HepG2 (cell line): Measurements from ENCODE around the gene PTTG1. TPM values are rescaled to one million over a fixed set of nuclear protein-coding genes. Genes with fewer than 3 reads are reported as not detected.

Experiments used
- AHDC1 ChIP-seq: sonication (generic); formaldehyde crosslinking; IDR thresholded peaks from 2 replicates; pipeline ENCODE4 v1.5.1; 2020; ENCODE audit warnings: mild to moderate bottlenecking, missing genetic modification reagents, borderline replicate concordance
- ARID2 ChIP-seq: sonication (generic); formaldehyde crosslinking; IDR thresholded peaks from 2 replicates; pipeline ENCODE4 v1.8.1; 2022; ENCODE audit warnings: mild to moderate bottlenecking, missing genetic modification reagents, borderline replicate concordance
- SIN3A ChIP-seq: IDR thresholded peaks from 2 replicates; pipeline ENCODE4 v1.6.1; 2011; ENCODE audit warnings: low read depth, mild to moderate bottlenecking, control low read depth, low read length, borderline replicate concordance
- ZFP82 ChIP-seq: sonication (generic); formaldehyde crosslinking; IDR thresholded peaks from 2 replicates; pipeline ENCODE4 v1.5.1; 2020; ENCODE audit warnings: mild to moderate bottlenecking, missing genetic modification reagents, borderline replicate concordance
- ZNF557 ChIP-seq: sonication (generic); formaldehyde crosslinking; IDR thresholded peaks from 2 replicates; pipeline ENCODE4 v1.4.0; 2020; ENCODE audit warnings: missing genetic modification reagents
- ZNF713 ChIP-seq: sonication (generic); formaldehyde crosslinking; IDR thresholded peaks from 2 replicates; pipeline ENCODE4 v1.4.0; 2020; ENCODE audit warnings: mild to moderate bottlenecking, missing genetic modification reagents
- ZNF782 ChIP-seq: sonication (generic); formaldehyde crosslinking; IDR thresholded peaks from 2 replicates; pipeline ENCODE4 v1.4.0; 2020; ENCODE audit warnings: missing genetic modification reagents, mild to moderate bottlenecking, borderline replicate concordance
- polyA plus RNA-seq, 8 experiments: library from polyadenylated mRNA; depleted of rRNA in 3 of 8; stranded (reverse) in 7 of 8; unstranded in 1 of 8; fragments of >200 nt; fragmentation: Illumina TruSeq in 4 of 8; extraction: Trizol in 4 of 8; gene quantifications; 2 replicates each; pipeline versions ENCODE4 v1.2.1 to v1.2.3, GENCODE V29; 2011 to 2016; ENCODE audit warnings: low read depth in 4 of 8, missing spikeins in 1 of 8, mixed read lengths in 1 of 8; ENCODE audit not compliant: insufficient read depth in 1 of 8
- total RNA-seq, 5 experiments: library from RNA; depleted of rRNA; stranded (reverse); fragments of >200 nt; fragmentation: Illumina TruSeq; extraction: Trizol; gene quantifications; 2 replicates each; pipeline ENCODE4 v1.2.3, GENCODE V29; 2016; ENCODE audit warnings: low read depth in 1 of 5
- TF ChIP-seq, protein P1 (sequence below): sonication (generic); formaldehyde crosslinking; IDR thresholded peaks from 2 replicates; pipeline ENCODE4 v1.9.0; 2021; ENCODE audit warnings: missing genetic modification reagents, mild to moderate bottlenecking, borderline replicate concordance
- TF ChIP-seq, protein P2 (sequence below): sonication (generic); formaldehyde crosslinking; IDR thresholded peaks from 2 replicates; pipeline ENCODE4 v1.4.0; 2020; ENCODE audit warnings: missing genetic modification reagents

Gene PTTG1
- total and polyA plus RNA-seq, 2 of the 13 experiments (the other 11 are each of a cell fraction or from before 2014, with no cell fraction given), result 102 to 161 TPM

DNA sequence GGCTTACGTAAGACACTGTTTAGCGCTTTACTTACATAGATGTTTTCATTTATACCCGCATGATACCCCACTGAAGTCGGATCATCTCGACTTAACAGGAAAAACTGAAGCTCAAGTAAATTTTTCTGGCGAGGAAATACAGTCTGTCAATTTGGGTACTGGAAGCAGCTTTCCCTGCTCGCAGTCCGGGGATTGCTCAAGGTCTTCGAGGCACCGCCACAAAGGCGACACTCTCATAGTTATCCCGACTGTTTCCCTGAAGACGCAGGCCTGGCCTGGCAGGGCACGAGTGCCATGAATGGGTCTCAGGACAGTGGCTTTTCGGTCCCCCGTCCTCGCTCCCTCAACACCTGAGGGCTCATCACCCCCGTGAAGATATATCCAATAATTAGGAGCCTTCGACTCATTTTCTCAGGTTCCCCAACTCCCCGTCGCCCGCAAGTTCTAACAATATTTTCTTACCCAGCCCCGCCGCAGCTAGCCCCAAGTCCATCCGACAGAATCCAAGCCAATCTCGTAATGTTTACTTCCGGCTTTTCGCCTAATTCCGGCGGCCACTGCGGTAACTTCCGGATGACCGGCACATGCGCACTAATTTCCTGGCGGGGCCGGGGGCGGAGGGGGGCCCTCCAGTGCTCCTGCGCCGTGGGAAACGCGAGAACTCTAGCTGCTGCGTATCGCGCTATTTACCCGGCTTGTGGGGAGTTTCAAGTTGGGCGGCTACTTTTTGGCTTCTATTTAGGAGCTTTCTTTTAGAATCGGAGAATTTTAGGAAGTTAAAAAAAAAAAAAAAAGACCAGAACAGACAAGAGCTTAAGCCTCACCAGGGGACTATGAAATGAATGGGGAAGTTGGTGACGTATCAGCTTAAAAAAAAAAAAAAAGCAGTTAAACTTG is 2.8 kb upstream of the PTTG1 start, which contains the start of gene SLU7 (continued):
- TF ChIP-seq AHDC1, result no peak
- TF ChIP-seq, protein P1, sequence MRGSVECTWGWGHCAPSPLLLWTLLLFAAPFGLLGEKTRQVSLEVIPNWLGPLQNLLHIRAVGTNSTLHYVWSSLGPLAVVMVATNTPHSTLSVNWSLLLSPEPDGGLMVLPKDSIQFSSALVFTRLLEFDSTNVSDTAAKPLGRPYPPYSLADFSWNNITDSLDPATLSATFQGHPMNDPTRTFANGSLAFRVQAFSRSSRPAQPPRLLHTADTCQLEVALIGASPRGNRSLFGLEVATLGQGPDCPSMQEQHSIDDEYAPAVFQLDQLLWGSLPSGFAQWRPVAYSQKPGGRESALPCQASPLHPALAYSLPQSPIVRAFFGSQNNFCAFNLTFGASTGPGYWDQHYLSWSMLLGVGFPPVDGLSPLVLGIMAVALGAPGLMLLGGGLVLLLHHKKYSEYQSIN (CRISPR knock-in tag), result no peak
- TF ChIP-seq ARID2 (CRISPR knock-in tag), result no peak
- TF ChIP-seq ZNF713 (CRISPR knock-in tag), result no peak
- TF ChIP-seq SIN3A, result peak; percentile 92
- TF ChIP-seq, protein P2, sequence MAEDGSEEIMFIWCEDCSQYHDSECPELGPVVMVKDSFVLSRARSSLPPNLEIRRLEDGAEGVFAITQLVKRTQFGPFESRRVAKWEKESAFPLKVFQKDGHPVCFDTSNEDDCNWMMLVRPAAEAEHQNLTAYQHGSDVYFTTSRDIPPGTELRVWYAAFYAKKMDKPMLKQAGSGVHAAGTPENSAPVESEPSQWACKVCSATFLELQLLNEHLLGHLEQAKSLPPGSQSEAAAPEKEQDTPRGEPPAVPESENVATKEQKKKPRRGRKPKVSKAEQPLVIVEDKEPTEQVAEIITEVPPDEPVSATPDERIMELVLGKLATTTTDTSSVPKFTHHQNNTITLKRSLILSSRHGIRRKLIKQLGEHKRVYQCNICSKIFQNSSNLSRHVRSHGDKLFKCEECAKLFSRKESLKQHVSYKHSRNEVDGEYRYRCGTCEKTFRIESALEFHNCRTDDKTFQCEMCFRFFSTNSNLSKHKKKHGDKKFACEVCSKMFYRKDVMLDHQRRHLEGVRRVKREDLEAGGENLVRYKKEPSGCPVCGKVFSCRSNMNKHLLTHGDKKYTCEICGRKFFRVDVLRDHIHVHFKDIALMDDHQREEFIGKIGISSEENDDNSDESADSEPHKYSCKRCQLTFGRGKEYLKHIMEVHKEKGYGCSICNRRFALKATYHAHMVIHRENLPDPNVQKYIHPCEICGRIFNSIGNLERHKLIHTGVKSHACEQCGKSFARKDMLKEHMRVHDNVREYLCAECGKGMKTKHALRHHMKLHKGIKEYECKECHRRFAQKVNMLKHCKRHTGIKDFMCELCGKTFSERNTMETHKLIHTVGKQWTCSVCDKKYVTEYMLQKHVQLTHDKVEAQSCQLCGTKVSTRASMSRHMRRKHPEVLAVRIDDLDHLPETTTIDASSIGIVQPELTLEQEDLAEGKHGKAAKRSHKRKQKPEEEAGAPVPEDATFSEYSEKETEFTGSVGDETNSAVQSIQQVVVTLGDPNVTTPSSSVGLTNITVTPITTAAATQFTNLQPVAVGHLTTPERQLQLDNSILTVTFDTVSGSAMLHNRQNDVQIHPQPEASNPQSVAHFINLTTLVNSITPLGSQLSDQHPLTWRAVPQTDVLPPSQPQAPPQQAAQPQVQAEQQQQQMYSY (CRISPR knock-in tag), result no peak
- TF ChIP-seq ZFP82 (CRISPR knock-in tag), result no peak
- no peak for TF ChIP-seq ZNF782 (CRISPR knock-in tag)
- TF ChIP-seq ZNF557, result no peak
